AG08395 (cell line): ENCODE measurements around the gene STRN.
"Not testable (repeated sequence)": the region's sequence is repeated elsewhere in the genome, so short reads cannot be mapped to it uniquely, and the experiment has no call there.

Source experiments
- DNase-seq: peaks from one replicate; pipeline ENCODE4 v3.0.0; 2012; ENCODE audit warnings: mixed read lengths, low spot score

Gene STRN

GRCh38 chr2:36966370-36967235 lies at the start of gene STRN:
TSS of gene STRN (minus strand) at chr2:36966536. CDS start at chr2:36966463, 73 bp downstream.
- DNase-seq, result peak; percentile 99

GRCh38 chr2:37013315-37013641 lies 46.9 kb upstream of the STRN start:
- DNase-seq, result no peak

- no peak for DNase-seq
Measured at GRCh38 chr2:37011130-37011529, 44.8 kb upstream of the STRN start.

GRCh38 chr2:37005118-37005868 lies 39.0 kb upstream of the STRN start:
- DNase-seq, result no peak

- no peak for DNase-seq
Measured at GRCh38 chr2:37000988-37001556, 34.7 kb upstream of the STRN start.

GRCh38 chr2:37000318-37000717 lies 34.0 kb upstream of the STRN start:
- DNase-seq, result no peak

- DNase-seq, result not testable (repeated sequence)
Measured at GRCh38 chr2:36999416-36999815, 33.1 kb upstream of the STRN start.

GRCh38 chr2:36993841-36994620 lies 27.7 kb upstream of the STRN start:
- DNase-seq, result no peak

GRCh38 chr2:36988008-36988407 lies 21.7 kb upstream of the STRN start:
- no peak for DNase-seq

- DNase-seq, result no peak
Measured at GRCh38 chr2:36982467-36982866, 16.1 kb upstream of the STRN start.

- DNase-seq, result no peak
Measured at GRCh38 chr2:36981911-36982310, 15.6 kb upstream of the STRN start.

- DNase-seq, result not testable (repeated sequence)
Measured at GRCh38 chr2:36979007-36979406, 12.7 kb upstream of the STRN start.

GRCh38 chr2:36976065-36976464 lies 9.7 kb upstream of the STRN start:
- DNase-seq, result no peak

- no peak for DNase-seq
Measured at GRCh38 chr2:36975306-36975705, 9.0 kb upstream of the STRN start.

GRCh38 chr2:36973320-36973719 lies 7.0 kb upstream of the STRN start:
- no peak for DNase-seq

GRCh38 chr2:36971990-36972389 lies 5.7 kb upstream of the STRN start:
- no peak for DNase-seq

- no peak for DNase-seq
Measured at GRCh38 chr2:36967236-36967876, 1.0 kb upstream of the STRN start.

- DNase-seq, result peak; percentile 24
Measured at GRCh38 chr2:36965751-36966369, 476 bp downstream of the STRN start.

- DNase-seq, result no peak
Measured at GRCh38 chr2:36965206-36965605, 1.1 kb downstream of the STRN start.

GRCh38 chr2:36964496-36965058 lies 1.8 kb downstream of the STRN start:
- DNase-seq, result no peak

- no peak for DNase-seq
Measured at GRCh38 chr2:36963734-36964133, 2.6 kb downstream of the STRN start.
